ENCODE results near the gene PIPOX.

- TF ChIP-seq, protein P1, sequence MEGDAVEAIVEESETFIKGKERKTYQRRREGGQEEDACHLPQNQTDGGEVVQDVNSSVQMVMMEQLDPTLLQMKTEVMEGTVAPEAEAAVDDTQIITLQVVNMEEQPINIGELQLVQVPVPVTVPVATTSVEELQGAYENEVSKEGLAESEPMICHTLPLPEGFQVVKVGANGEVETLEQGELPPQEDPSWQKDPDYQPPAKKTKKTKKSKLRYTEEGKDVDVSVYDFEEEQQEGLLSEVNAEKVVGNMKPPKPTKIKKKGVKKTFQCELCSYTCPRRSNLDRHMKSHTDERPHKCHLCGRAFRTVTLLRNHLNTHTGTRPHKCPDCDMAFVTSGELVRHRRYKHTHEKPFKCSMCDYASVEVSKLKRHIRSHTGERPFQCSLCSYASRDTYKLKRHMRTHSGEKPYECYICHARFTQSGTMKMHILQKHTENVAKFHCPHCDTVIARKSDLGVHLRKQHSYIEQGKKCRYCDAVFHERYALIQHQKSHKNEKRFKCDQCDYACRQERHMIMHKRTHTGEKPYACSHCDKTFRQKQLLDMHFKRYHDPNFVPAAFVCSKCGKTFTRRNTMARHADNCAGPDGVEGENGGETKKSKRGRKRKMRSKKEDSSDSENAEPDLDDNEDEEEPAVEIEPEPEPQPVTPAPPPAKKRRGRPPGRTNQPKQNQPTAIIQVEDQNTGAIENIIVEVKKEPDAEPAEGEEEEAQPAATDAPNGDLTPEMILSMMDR (conservative IDR thresholded peaks at IDR 0.05 in 1 of 2, IDR thresholded peaks at IDR 0.05 in 1 of 2; ENCODE audit: low read depth in 1 of 2, low read length in 2 of 2), result no peak
- TF ChIP-seq EZH2 (IDR thresholded peaks at IDR 0.05; ENCODE audit: low read length, missing control alignments), result no peak
Measured at GRCh38 chr17:28996554-28997096, 46.3 kb upstream of the PIPOX start.

Measured in fibroblast of lung (primary cell).